ENCODE results near the gene ZFP62. TPM values are rescaled to one million over a fixed set of nuclear protein-coding genes. Genes with fewer than 3 reads are reported as not detected.

The ZFP62 gene
- total RNA-seq, 4 donors from 2014 or later: 41.1 to 58.9 (median 47.3) TPM

GRCh38 chr5:180804129-180804618 lies 56.9 kb downstream of the ZFP62 start:
- no peak for DNase-seq
- Histone ChIP-seq H3K27ac (peak overlapping the region in 2 of 3 donors; percentile 96 to 98), H3K4me1 (peaks cover 85 to 87% of the 10 kb centered on the region in 2 donors), H3K27me3 (no peaks in the 10 kb centered on the region), H3K36me3 (no peaks in the 10 kb centered on the region), H3K9me3 (no peaks in the 10 kb centered on the region), H3K4me3 (replicated peaks in 1 of 3) (no peak overlapping the region)
- TF ChIP-seq CTCF (IDR thresholded peaks at IDR 0.05): no peak
- intact Hi-C loops (cut with DNase I): loop anchor here (5.0 kb wide), 1 partner anchor 58 kb away; the partner anchor contains the start of gene ZFP62
- WGBS, 2 donors: 82 to 89% methylated on average over 18 to 20 of the region's 22 CpGs

DNA sequence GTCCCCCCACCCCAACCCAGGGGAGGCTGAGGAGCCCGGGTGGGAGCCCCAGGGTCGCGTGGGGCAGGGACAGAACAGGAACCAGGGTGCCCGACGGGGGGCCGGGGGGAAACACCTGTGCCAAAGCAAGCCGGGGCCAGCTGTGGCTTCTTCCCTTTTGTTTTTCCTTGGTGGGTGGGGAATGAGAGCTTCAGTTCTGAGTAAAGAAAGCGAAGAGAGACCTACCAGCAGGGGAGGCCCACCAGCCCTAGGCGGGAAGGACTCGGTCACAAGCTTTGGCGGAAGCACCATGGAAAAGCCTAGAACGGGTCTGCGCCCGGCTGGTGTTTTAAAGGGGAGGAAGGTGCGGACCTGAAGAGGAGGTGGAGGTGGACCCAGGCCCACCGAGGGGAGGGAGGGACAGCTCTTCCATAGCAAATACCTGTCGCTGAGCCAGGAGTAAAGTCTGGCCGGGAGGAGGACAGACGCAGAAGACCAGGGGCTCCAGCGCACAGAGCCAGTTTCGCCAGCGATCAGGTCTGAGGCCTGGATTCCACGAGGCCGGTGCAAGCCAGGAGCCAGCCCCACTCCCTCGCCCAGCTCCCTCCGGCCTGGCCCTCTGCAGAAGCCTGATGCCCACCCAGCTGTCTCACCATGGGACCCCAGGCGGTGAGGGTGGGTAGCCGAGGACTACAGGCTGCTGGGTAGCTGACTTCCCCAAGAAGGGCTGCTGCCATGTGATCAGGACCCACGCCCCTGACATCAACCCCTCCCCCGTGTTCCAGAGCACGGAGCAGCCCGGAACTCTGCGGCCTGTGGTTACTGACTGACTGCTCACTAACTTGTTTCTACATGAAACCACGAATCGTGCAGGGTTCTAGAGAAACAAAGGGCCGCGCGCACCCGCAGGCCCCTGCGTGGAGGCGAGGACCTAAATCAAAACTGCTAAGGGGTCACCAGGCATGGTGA lies 57.6 kb downstream of the ZFP62 start:
- peaks cover 85 to 87% of the 10 kb centered on the region in 2 donors for H3K4me1 ChIP-seq
- DNase-seq: peak in 1 of 2 donors; percentile 39
- H3K36me3 ChIP-seq: no peaks in the 10 kb centered on the region
- H3K27ac ChIP-seq: peak overlapping the region; percentile 96 to 98 (median 97)
- peak overlapping the region in 2 of 3 donors; percentile 25 to 92 for H3K4me3 ChIP-seq (replicated peaks in 1 of 3)
- no peaks in the 10 kb centered on the region for H3K9me3 ChIP-seq
- 59 to 63% methylated on average over 17 to 39 of the region's 41 CpGs for WGBS, 2 donors
- intact Hi-C loops (cut with DNase I): loop anchor here (5.0 kb wide), 1 partner anchor 59 kb away; the partner anchor contains the start of gene ZFP62
- no peaks in the 10 kb centered on the region for H3K27me3 ChIP-seq
- peak in 1 of 2 donors; percentile 15 for TF ChIP-seq POLR2A (IDR thresholded peaks at IDR 0.05)
- TF ChIP-seq CTCF (IDR thresholded peaks at IDR 0.05): no peak

DNA sequence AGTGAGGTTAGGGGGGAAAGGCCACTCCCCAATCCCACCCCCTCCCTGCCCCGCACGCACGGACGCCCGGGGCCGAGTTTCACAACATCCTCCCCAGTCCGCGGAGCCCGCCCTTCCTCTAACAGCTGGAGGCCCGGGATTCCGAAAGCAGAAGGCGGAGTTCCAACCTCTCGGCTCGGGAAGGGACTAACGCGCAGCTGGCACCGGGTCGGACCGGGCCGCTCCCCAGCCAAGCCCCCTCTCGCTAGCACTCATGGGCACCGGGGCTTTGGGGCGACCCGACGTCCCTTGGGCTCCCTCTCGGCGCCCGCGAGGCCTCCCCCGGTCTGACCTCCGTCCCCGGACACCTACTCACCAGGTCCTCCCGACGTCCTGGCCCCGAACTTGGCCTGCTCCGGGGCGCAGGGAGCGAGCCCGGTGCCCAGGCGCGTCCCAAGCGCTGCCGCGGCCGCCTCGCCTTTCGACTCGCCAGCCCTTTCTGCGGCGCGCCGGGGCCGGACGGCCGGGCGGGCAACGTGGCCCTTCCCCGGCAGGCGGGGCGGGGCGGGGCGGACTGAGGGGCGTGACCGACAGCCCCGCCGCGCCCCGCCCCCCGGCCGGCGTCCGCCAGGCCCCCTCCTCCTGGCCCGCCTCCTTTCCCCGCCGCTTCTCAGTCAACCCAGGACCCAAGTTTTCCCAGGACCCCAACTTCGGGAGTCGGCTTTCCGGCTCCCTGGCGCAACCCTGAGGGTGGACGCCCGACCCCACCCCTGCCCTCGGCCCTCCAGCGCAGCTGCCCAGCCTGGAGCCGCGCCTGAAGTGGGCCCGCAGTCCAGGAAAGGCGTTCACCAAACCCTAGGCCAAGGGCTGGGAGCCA lies 58.5 kb downstream of the ZFP62 start, which contains the start of gene MGAT1:
Gene MGAT1, minus strand, starts transcription at position 482 of the 856 bp plus-strand sequence. CDS start 9,835 bp downstream, outside the sequence.
- TF ChIP-seq CTCF (IDR thresholded peaks at IDR 0.05) (no peak), POLR2A (IDR thresholded peaks at IDR 0.05) (peak; percentile 76 to 97)
- peak; percentile 83 to 86 for DNase-seq
- Histone ChIP-seq H3K9me3 (no peaks in the 10 kb centered on the region), H3K27ac (peak within 1 kb of the TSS; percentile 96 to 98 (median 97)), H3K4me1 (peaks cover 85 to 88% of the 10 kb centered on the region in 2 donors), H3K27me3 (no peaks in the 10 kb centered on the region), H3K4me3 (replicated peaks in 1 of 3) (peak within 1 kb of the TSS; percentile 51 to 92 (median 87)), H3K36me3 (no peaks in the 10 kb centered on the region)
- intact Hi-C loops (cut with DNase I): loop anchor here (5.0 kb wide), 1 partner anchor 60 kb away; the partner anchor contains the start of gene ZFP62
- 0 to 1% methylated on average over 8 to 18 of the region's 87 CpGs for WGBS, 2 donors

GRCh38 chr5:180801596-180802324 lies 59.3 kb downstream of the ZFP62 start:
- intact Hi-C loops (cut with DNase I): loop anchor here (5.0 kb wide), 1 partner anchor 61 kb away; the partner anchor contains the start of gene ZFP62
- no peaks in the 10 kb centered on the region for H3K36me3 ChIP-seq
- WGBS, 2 donors: 21 to 23% methylated on average over 15 of the region's 15 CpGs
- H3K27ac ChIP-seq: peak overlapping the region; percentile 96 to 98 (median 96)
- no peak for TF ChIP-seq POLR2A (IDR thresholded peaks at IDR 0.05)
- TF ChIP-seq CTCF (IDR thresholded peaks at IDR 0.05): no peak
- H3K4me1 ChIP-seq: peaks cover 79 to 83% of the 10 kb centered on the region in 2 donors
- DNase-seq: peak in 1 of 2 donors; percentile 46
- peak overlapping the region in 2 of 3 donors; percentile 87 to 92 for H3K4me3 ChIP-seq (replicated peaks in 1 of 3)
- H3K27me3 ChIP-seq: no peaks in the 10 kb centered on the region
- H3K9me3 ChIP-seq: no peaks in the 10 kb centered on the region

All from thyroid gland (tissue), 4 donors.